Measurements from ENCODE around the gene TFPI.

Gene TFPI

DNA sequence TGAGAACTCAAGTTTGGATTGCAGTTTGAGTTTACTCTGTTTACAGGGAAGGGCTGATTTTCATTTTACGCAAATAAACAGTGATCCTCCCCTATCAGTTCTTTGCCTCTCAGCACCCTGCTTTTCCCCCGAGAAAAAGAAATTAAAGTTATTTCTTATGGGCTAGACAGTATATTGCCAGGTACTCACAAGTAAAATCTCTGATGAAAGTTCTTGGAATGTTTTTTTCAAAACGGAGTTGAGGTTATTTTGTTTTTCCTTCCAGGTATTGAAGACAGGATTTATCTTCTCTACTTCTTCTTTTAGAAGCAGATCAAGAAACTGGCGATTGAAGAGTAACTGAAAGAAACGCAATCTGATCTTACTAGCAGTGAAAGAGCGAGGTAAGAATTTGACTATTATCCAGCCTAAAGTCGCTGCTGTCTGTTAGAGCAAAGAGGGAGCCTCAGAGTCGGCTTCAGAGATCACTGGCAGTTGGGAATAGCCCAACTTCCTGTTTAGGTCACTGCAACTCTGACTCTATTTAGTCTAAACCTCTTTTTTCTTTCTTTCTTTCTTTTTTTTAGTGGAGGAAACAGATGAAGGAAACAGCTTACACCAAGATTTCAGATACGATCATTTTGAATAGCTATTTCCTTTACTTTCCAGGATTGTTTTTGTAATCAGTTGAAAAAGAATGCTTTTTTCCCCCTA is at the start of gene TFPI:
TSS of gene TFPI (minus strand) at position 425 of the 693 bp plus-strand sequence. CDS start 50,667 bp downstream, outside the sequence.
- no peak within 1 kb of the TSS for H3K27ac ChIP-seq
- no peak for DNase-seq (ENCODE audit: low spot score)
- TF ChIP-seq, protein P1, sequence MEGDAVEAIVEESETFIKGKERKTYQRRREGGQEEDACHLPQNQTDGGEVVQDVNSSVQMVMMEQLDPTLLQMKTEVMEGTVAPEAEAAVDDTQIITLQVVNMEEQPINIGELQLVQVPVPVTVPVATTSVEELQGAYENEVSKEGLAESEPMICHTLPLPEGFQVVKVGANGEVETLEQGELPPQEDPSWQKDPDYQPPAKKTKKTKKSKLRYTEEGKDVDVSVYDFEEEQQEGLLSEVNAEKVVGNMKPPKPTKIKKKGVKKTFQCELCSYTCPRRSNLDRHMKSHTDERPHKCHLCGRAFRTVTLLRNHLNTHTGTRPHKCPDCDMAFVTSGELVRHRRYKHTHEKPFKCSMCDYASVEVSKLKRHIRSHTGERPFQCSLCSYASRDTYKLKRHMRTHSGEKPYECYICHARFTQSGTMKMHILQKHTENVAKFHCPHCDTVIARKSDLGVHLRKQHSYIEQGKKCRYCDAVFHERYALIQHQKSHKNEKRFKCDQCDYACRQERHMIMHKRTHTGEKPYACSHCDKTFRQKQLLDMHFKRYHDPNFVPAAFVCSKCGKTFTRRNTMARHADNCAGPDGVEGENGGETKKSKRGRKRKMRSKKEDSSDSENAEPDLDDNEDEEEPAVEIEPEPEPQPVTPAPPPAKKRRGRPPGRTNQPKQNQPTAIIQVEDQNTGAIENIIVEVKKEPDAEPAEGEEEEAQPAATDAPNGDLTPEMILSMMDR (conservative IDR thresholded peaks at IDR 0.05; ENCODE audit: low read depth), result no peak
- POLR2A ChIA-PET (ENCODE audit: low non-redundant PET), result no interaction called here
- CTCF ChIA-PET, result interaction anchor here (0.6 kb wide), 2 partner anchors 12 to 42 kb away, joined by 3 to 5 read pairs; no protein-coding TSS in a partner anchor

DNA sequence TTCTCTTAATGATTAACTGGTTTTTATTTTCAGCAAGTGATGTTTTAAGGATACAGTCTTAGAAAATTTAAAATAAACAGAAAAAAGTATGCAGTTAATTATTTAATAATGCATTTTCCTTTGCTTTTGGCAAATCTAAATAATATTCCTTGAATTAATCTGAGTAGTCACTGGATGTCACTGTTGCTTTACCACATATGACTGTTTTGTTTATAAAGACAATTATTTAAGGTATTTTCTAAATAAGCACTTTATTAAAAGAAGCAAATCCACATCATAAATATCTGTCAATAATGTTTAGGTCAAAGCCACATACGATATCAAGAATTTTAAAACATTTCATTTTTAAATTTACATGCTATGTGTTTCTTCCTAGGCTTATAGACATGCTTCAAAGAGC is 40.6 kb upstream of the TFPI start:
- ChIA-PET CTCF (interaction anchor here (1.3 kb wide), 1 partner anchor 95 kb away, joined by 3 read pairs; no protein-coding TSS in a partner anchor), POLR2A (ENCODE audit: low non-redundant PET) (no interaction called here)
- TF ChIP-seq, protein P1 (conservative IDR thresholded peaks at IDR 0.05; ENCODE audit: low read depth), result no peak
- H3K27ac ChIP-seq, result no peak overlapping the region
- DNase-seq (ENCODE audit: low spot score), result no peak

DNA sequence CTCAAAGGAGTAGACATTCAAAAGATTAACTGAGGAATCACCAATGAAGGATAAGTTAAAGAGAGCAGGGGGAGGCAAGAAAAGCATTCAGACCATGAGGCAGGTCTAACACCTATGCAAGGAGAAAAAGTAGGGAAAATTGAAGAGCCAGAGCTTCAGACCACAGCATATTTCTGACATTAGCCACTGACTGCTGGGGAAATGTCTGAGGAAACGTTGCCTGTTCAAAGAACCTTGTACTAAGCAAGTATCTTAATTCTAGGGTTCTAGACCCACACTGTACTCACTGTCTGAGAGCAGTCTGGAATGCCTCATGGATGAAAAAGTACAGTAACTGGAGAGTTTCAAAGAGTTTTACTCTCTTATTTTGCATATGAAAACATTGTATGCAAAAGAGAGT is 39.5 kb upstream of the TFPI start:
- CTCF ChIA-PET, result interaction anchor here (0.7 to 1.3 kb wide), 3 partner anchors 94 to 1339 kb away, joined by 3 read pairs; no protein-coding TSS in a partner anchor
- POLR2A ChIA-PET (ENCODE audit: low non-redundant PET), result no interaction called here
- TF ChIP-seq, protein P1 (conservative IDR thresholded peaks at IDR 0.05; ENCODE audit: low read depth), result no peak

DNA sequence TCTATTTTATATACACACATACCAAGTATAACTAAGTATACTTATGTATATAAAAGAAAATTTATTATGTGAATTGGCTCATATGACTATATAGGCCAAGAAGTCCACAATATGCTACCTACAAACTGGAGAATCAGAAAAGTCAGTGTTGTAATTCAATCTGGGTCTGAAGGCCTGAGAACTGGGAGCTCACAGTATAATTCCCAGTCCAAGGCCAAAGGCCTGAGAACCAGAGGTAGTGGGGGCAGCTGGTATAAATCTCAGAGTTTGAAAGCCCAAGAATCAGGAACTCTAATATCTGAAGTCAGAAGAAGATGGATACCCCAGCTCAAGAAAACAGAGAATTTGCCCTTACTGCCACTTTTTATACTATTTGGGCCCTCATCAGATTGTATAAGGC is 38.9 kb upstream of the TFPI start:
- H3K27ac ChIP-seq, result no peak overlapping the region
- ChIA-PET CTCF (interaction anchor here (0.7 kb wide), 2 partner anchors 1188 to 1338 kb away, joined by 3 read pairs; no protein-coding TSS in a partner anchor), POLR2A (ENCODE audit: low non-redundant PET) (no interaction called here)
- no peak for DNase-seq (ENCODE audit: low spot score)
- TF ChIP-seq, protein P1 (conservative IDR thresholded peaks at IDR 0.05; ENCODE audit: low read depth), result no peak

More for the DNA sequence above, 39.5 kb upstream of the TFPI start:
- DNase-seq (ENCODE audit: low spot score), result no peak
- no peak overlapping the region for H3K27ac ChIP-seq

DNA sequence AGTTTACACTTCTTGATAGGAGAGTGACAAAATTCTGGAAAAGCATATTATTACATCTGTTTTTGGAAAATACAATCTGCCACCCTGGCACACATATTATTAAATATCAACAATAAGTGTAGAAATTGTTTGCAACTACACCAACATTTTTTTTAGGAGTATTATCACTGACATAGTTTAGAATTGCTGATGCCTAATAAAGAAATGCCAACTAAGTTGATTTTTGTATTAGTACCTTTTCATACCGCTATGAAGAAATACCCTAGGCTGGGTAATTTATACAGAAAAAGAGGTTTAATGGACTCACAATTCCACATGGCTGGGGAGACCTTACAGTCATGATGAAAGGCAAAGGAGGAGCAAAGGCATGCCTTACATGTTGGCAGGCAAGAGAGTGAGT is 35.9 kb upstream of the TFPI start:
- DNase-seq (ENCODE audit: low spot score), result no peak
- TF ChIP-seq, protein P1 (conservative IDR thresholded peaks at IDR 0.05; ENCODE audit: low read depth), result no peak
- no peak overlapping the region for H3K27ac ChIP-seq
- CTCF ChIA-PET, result interaction anchor here (0.6 to 1.4 kb wide), 2 partner anchors 90 to 318 kb away, joined by 3 to 5 read pairs; no protein-coding TSS in a partner anchor
- POLR2A ChIA-PET (ENCODE audit: low non-redundant PET), result no interaction called here

DNA sequence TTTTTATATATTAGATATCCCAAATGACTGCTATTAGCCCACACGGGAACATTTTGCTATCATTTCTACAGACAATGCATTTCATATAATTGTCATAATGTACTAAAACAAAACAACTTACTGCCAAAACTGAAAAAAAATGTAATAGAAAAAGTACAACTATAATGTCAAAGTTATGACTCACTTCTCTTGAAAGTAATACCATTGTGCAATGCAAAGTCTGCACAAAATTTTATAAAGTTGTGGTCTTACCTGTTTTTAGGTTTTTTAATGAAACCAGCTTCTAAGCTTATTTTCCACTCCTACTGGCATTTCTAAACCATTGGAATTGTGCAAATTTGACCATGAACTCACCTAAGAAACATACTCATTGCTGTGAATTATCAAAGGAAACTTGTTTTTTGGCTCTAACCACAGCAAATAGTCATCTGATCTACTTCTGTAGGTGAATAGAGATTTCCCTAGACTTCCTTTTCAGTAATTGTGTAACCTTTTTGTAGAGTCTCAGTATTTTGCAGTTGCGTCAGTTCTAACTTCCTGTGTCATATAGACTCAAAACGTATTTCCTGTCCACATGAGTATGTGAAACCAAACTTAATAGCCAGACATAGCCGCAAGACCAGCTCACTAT is 31.9 kb upstream of the TFPI start:
- peak; percentile 36 for DNase-seq (ENCODE audit: low spot score)
- TF ChIP-seq, protein P1 (conservative IDR thresholded peaks at IDR 0.05; ENCODE audit: low read depth), result no peak
- ChIA-PET POLR2A (ENCODE audit: low non-redundant PET) (no interaction called here), CTCF (interaction anchor here (0.6 to 1.0 kb wide), 3 partner anchors 53 to 86 kb away, joined by 3 to 4 read pairs (median 4); no protein-coding TSS in a partner anchor)
- no peak overlapping the region for H3K27ac ChIP-seq

All from RWPE1 (cell line).